SK-N-SH (cell line): ENCODE data around the gene MYBPC3. TPM values are rescaled to one million over a fixed set of nuclear protein-coding genes. Genes with fewer than 3 reads are reported as not detected.

Experiments used
- CTCF ChIA-PET: fragments of 300-600, 350-600 bp; formaldehyde crosslinking; extraction: SDS; loops from one replicate; lab custom pipeline; 2021; lab: Yijun Ruan, JAX
- POLR2A ChIA-PET: fragments of 350-600 bp; sonication (Branson Sonifier 250); formaldehyde crosslinking; extraction: SDS; loops from one replicate; lab custom pipeline; 2020; ENCODE audit warnings: antibody characterized with exemption, inconsistent platforms; lab: Yijun Ruan, JAX
- DNase-seq: peaks from one replicate; pipeline ENCODE4 v3.0.0; 2012
- H2AFZ ChIP-seq: fragments of 200-600 bp; sonication (generic); 2 replicates; pipeline ENCODE4 v1.8.1; 2016; ENCODE audit warnings: antibody characterized with exemption, mild to moderate bottlenecking, low read depth
- H3F3A ChIP-seq: fragments of 200-600 bp; sonication (generic); replicated peaks from 2 replicates; pipeline ENCODE3; 2016; ENCODE audit warnings: antibody characterized with exemption, mild to moderate bottlenecking; ENCODE audit not compliant: insufficient read depth
- H3K27ac ChIP-seq, 2 experiments: fragments of 200-500 bp in 1 of 2; fragments of 200-600 bp in 1 of 2; sonication (Bioruptor generic) in 1 of 2; sonication (generic), shearing (Covaris generic) in 1 of 2; 2 replicates each; pipeline versions ENCODE4 v1.5.1 to v1.6.1; 2014 to 2016; ENCODE audit warnings: low read depth in 2 of 2, inconsistent platforms in 1 of 2, low read length in 1 of 2, mild to moderate bottlenecking in 1 of 2, mixed read lengths in 1 of 2
- H3K27me3 ChIP-seq: fragments of 200-600 bp; sonication (generic), shearing (Covaris generic); 2 replicates; pipeline ENCODE4 v1.6.1; 2016; ENCODE audit warnings: mixed run types; ENCODE audit not compliant: insufficient read depth
- H3K36me3 ChIP-seq, 2 experiments: fragments of 200-500 bp in 1 of 2; fragments of 200-600 bp in 1 of 2; sonication (Bioruptor generic) in 1 of 2; sonication (generic) in 1 of 2; replicated peaks in 1 of 2; 2 replicates each; pipeline versions ENCODE3 to v1.5.1; 2014 to 2016; ENCODE audit warnings: low read length in 1 of 2, mild to moderate bottlenecking in 1 of 2; ENCODE audit not compliant: insufficient read depth in 2 of 2, control insufficient read depth in 1 of 2
- H3K4me1 ChIP-seq, 2 experiments: fragments of 200-500 bp in 1 of 2; fragments of 200-600 bp in 1 of 2; sonication (Bioruptor generic) in 1 of 2; sonication (generic), shearing (Covaris generic) in 1 of 2; 2 replicates each; pipeline versions ENCODE4 v1.5.1 to v1.6.1; 2014 to 2016; ENCODE audit warnings: low read depth in 1 of 2, low read length in 1 of 2, mixed run types in 1 of 2; ENCODE audit not compliant: insufficient read depth in 2 of 2, control insufficient read depth in 1 of 2
- H3K4me2 ChIP-seq: fragments of 200-600 bp; sonication (generic), shearing (Covaris generic); 2 replicates; pipeline ENCODE4 v1.6.1; 2017; ENCODE audit warnings: mixed run types
- H3K4me3 ChIP-seq, 2 experiments: fragments of 200-500 bp in 1 of 2; fragments of 200-600 bp in 1 of 2; sonication (Bioruptor generic) in 1 of 2; sonication (generic), shearing (Covaris generic) in 1 of 2; 2 replicates each; pipeline versions ENCODE4 v1.5.1 to v1.8.1; 2014 to 2016; ENCODE audit warnings: low read depth in 2 of 2, inconsistent platforms in 1 of 2, low read length in 1 of 2, mild to moderate bottlenecking in 1 of 2, mixed read lengths in 1 of 2, moderate library complexity in 1 of 2
- H3K79me2 ChIP-seq: fragments of 200-600 bp; sonication (generic); 2 replicates; pipeline ENCODE4 v1.8.1; 2017; ENCODE audit warnings: mild to moderate bottlenecking; ENCODE audit not compliant: insufficient read depth
- H3K9ac ChIP-seq: fragments of 200-600 bp; sonication (generic); 2 replicates; pipeline ENCODE4 v1.6.1; 2017; ENCODE audit warnings: mixed run types
- H3K9me2 ChIP-seq: fragments of 200-600 bp; sonication (generic); 2 replicates; pipeline ENCODE4 v1.6.1; 2017; ENCODE audit warnings: mixed run types
- H3K9me3 ChIP-seq: fragments of 200-600 bp; sonication (generic); 2 replicates; pipeline ENCODE4 v1.6.1; 2017; ENCODE audit warnings: mixed run types, mild to moderate bottlenecking, moderate library complexity
- H4K20me1 ChIP-seq: fragments of 200-600 bp; sonication (generic); 2 replicates; pipeline ENCODE4 v1.6.1; 2017; ENCODE audit warnings: mild to moderate bottlenecking, mixed run types; ENCODE audit not compliant: insufficient read depth
- EZH2phosphoT487 ChIP-seq: fragments of 200-600 bp; sonication (generic); IDR thresholded peaks from 2 replicates; pipeline ENCODE4 v1.6.1; 2017; ENCODE audit warnings: low read depth, mixed run types, mild to moderate bottlenecking, antibody characterized with exemption, moderate library complexity, borderline replicate concordance
- FOXM1 ChIP-seq: IDR thresholded peaks from 2 replicates; pipeline ENCODE4 v1.4.0; 2012; ENCODE audit warnings: low read depth, mild to moderate bottlenecking
- MEF2A ChIP-seq: IDR thresholded peaks from 2 replicates; pipeline ENCODE4 v1.4.0; 2012; ENCODE audit warnings: low read depth, borderline replicate concordance
- MXI1 ChIP-seq: IDR thresholded peaks from 2 replicates; pipeline ENCODE4 v1.6.1; 2012; ENCODE audit warnings: mild to moderate bottlenecking, low read depth, low read length, improper control_type of control experiment
- RCOR1 ChIP-seq: fragments of 150-350 bp; IDR thresholded peaks from 2 replicates; pipeline ENCODE4 v1.6.1; 2017; ENCODE audit warnings: antibody characterized with exemption, low read length
- RFX5 ChIP-seq: IDR thresholded peaks from 2 replicates; pipeline ENCODE4 v1.6.1; 2012; ENCODE audit warnings: mild to moderate bottlenecking, improper control_type of control experiment, low read length
- RXRA ChIP-seq: IDR thresholded peaks from 2 replicates; pipeline ENCODE4 v1.4.0; 2012; ENCODE audit warnings: low read depth, mild to moderate bottlenecking, borderline replicate concordance
- TAF1 ChIP-seq: IDR thresholded peaks from 2 replicates; pipeline ENCODE4 v1.6.1; 2012; ENCODE audit warnings: low read depth, mild to moderate bottlenecking, low read length, moderate library complexity, borderline replicate concordance
- TCF12 ChIP-seq: IDR thresholded peaks from 2 replicates; pipeline ENCODE4 v1.4.0; 2012
- YY1 ChIP-seq: IDR thresholded peaks from 2 replicates; pipeline ENCODE4 v1.4.0; 2012; ENCODE audit warnings: low read depth, mild to moderate bottlenecking
- WGBS: methylation state at CpG from one replicate; pipeline ENCODE4 v1.1.6; 2017; ENCODE audit warnings: low lambda C conversion rate; 5-methylcytosine and 5-hydroxymethylcytosine counted together
- polyA plus RNA-seq, 3 experiments: library from polyadenylated mRNA; depleted of rRNA; stranded (reverse); fragments of >200 nt; gene quantifications; 2 replicates each; pipeline ENCODE4 v1.2.3, GENCODE V29; 2012
- TF ChIP-seq, protein P1 (sequence below): IDR thresholded peaks from 2 replicates; pipeline ENCODE4; 2012
- TF ChIP-seq, protein P2 (sequence below): IDR thresholded peaks from 2 replicates; pipeline ENCODE4 v1.4.0; 2012; ENCODE audit warnings: low read depth
- TF ChIP-seq, protein P3 (sequence below): IDR thresholded peaks from 2 replicates; pipeline ENCODE4 v1.4.0; 2012; ENCODE audit warnings: low read depth, borderline replicate concordance

Gene MYBPC3
- polyA plus RNA-seq, 1 of the 3 experiments (the other 2 are of a cell fraction) = not detected

DNA sequence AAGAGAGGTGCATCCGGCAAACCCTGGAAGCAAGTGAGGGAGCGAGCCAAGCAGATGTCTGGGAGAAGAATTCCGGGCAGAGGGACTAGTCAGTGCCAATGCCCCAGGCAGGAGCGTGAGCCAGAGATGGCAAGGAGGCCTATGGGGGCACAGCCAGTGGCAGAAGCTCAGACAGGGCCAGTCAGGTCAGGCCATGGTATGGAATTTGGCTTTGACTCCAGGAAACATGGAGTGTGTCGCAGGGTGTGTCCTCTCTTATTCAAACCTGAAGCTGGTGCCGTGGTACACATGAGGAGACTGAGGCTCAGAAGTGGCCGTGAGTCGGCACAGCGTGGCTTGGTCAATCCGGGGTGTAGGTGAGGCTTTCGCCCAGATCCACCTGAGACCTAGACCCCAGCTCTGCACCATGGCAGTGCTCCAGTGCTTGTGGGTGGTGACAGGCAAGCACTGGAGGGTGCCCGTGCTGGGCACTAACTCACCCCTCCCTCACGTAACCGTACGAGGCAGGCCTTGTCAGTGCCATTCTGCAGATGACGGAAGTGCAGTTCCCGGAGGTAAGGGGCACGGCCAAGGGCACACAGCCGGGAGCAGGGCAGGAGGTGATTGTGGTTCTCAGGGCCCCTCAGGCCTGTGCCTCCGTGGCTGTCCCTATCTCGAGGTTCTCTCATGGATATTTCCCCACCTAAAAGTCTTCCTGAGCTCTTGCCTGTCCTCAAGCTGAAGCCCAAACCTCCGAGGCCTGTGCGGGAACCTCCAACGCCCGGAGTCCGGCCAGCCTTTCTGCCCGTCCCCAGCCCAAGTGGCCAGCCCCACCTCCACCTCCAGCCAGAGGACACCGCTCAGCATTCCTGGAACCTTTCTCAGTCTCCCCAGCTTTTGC lies 36.4 kb upstream of the MYBPC3 start:
- Histone ChIP-seq H3K4me3 (no peak overlapping the region), H3K27ac (no peak overlapping the region), H3K9me3 (no peaks in the 10 kb centered on the region), H3K4me1 (no peaks in the 10 kb centered on the region), H3F3A (no peaks in the 10 kb centered on the region), H3K9me2 (no peaks in the 10 kb centered on the region), H4K20me1 (no peaks in the 10 kb centered on the region), H3K4me2 (no peak overlapping the region), H3K79me2 (no peaks in the 10 kb centered on the region), H3K9ac (no peak overlapping the region), H3K27me3 (no peaks in the 10 kb centered on the region), H2AFZ (no peak overlapping the region)
- DNase-seq = no peak
- POLR2A ChIA-PET = no interaction called here
- 82% methylated on average over 20 of the region's 28 CpGs for WGBS
- CTCF ChIA-PET = interaction anchor here (0.7 to 7.9 kb wide), 4 partner anchors 15 to 23 kb away, joined by 3 to 78 read pairs (median 4); partner anchors contain the start of gene SLC39A13
- TF ChIP-seq YY1 = no peak
- no peak for TF ChIP-seq EZH2phosphoT487
- TF ChIP-seq MEF2A = no peak
- TF ChIP-seq TCF12 = no peak
- TF ChIP-seq, protein P1, sequence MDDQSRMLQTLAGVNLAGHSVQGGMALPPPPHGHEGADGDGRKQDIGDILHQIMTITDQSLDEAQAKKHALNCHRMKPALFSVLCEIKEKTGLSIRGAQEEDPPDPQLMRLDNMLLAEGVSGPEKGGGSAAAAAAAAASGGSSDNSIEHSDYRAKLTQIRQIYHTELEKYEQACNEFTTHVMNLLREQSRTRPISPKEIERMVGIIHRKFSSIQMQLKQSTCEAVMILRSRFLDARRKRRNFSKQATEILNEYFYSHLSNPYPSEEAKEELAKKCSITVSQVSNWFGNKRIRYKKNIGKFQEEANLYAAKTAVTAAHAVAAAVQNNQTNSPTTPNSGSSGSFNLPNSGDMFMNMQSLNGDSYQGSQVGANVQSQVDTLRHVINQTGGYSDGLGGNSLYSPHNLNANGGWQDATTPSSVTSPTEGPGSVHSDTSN = no peak
- no peak for TF ChIP-seq MXI1
- no peak for TF ChIP-seq RXRA
- TF ChIP-seq RCOR1 = no peak
- TF ChIP-seq, protein P2, sequence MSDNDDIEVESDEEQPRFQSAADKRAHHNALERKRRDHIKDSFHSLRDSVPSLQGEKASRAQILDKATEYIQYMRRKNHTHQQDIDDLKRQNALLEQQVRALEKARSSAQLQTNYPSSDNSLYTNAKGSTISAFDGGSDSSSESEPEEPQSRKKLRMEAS = no peak
- TF ChIP-seq, protein P3, sequence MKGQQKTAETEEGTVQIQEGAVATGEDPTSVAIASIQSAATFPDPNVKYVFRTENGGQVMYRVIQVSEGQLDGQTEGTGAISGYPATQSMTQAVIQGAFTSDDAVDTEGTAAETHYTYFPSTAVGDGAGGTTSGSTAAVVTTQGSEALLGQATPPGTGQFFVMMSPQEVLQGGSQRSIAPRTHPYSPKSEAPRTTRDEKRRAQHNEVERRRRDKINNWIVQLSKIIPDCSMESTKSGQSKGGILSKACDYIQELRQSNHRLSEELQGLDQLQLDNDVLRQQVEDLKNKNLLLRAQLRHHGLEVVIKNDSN = no peak
- TF ChIP-seq FOXM1 = no peak
- no peak for TF ChIP-seq RFX5
- TF ChIP-seq, all 33 proteins: peak for 0
- H3K36me3 ChIP-seq = no peaks in the 10 kb centered on the region

DNA sequence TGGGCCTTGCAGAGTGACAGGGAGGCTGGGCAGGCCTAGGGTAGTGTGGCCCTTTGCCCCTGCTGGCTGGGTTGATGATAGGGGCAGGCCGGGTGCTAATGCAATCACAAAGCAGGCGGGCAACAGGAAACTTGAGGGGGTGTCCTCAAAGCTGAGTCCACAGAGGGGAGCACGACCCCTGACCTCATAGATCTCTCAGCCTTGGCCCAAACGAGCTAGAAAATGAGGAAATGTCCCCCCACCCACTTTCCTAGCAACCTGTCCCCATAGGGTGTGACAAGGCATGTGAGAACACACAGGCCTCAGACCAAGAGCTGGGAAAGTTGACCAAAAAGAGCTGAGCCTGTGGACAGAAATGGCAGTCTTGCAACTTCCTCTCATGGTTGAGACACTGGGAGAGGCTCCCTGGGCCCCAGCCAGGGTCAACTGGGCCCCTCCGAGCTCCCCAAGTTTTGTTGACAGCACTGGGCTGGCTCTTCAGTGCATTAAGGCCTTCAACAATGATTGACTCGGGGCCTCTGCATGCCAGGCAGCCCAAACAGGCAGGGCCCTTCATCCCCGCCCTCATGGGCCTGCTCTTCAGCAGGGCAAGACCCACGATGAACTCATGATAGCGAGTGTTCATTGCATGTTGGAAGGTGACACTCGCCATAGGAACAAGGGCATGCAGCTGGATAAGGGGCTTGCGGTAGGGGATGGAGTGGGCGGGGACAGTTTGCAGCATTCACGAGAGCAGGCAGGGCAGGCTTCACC lies 35.6 kb upstream of the MYBPC3 start:
- H3K4me1 ChIP-seq = no peaks in the 10 kb centered on the region
- H4K20me1 ChIP-seq = no peaks in the 10 kb centered on the region
- H3K4me3 ChIP-seq = no peak overlapping the region
- H3K79me2 ChIP-seq = no peaks in the 10 kb centered on the region
- DNase-seq = no peak
- H3K36me3 ChIP-seq = no peaks in the 10 kb centered on the region
- H3K9me3 ChIP-seq = no peaks in the 10 kb centered on the region
- no peak overlapping the region for H3K9ac ChIP-seq
- H2AFZ ChIP-seq = no peak overlapping the region
- no peaks in the 10 kb centered on the region for H3F3A ChIP-seq
- no peak overlapping the region for H3K27ac ChIP-seq
- H3K9me2 ChIP-seq = no peaks in the 10 kb centered on the region
- POLR2A ChIA-PET = interaction anchor here (0.6 kb wide), 1 partner anchor 462 kb away, joined by 3 read pairs; no protein-coding TSS in a partner anchor
- WGBS = 81% methylated on average over 9 of the region's 13 CpGs
- CTCF ChIA-PET = interaction anchor here (1.1 to 7.9 kb wide), 3 partner anchors 14 to 24 kb away, joined by 3 to 78 read pairs (median 4); no protein-coding TSS in a partner anchor
- H3K27me3 ChIP-seq = no peaks in the 10 kb centered on the region
- H3K4me2 ChIP-seq = no peak overlapping the region
- no peak for TF ChIP-seq TAF1
